ENCODE measurements around the gene TRPM3.
"Not testable (repeated sequence)": the region's sequence is repeated elsewhere in the genome, so short reads cannot be mapped to it uniquely, and the experiment has no call there.

Gene TRPM3

GRCh38 chr9:71010258-71010657 is 111.2 kb downstream of the TRPM3 start:
- DNase-seq (ENCODE audit: low read depth): no peak
- H3K4me3 ChIP-seq (ENCODE audit: low read depth, low read length): no peak overlapping the region

- no peak overlapping the region for H3K4me3 ChIP-seq (ENCODE audit: low read depth, low read length)
- no peak for DNase-seq (ENCODE audit: low read depth)
Observed at GRCh38 chr9:71005456-71005855, 116.0 kb downstream of the TRPM3 start.

- no peak for DNase-seq (ENCODE audit: low read depth)
- H3K4me3 ChIP-seq (ENCODE audit: low read depth, low read length): no peak overlapping the region
Observed at GRCh38 chr9:71004196-71004595, 117.2 kb downstream of the TRPM3 start.

- H3K4me3 ChIP-seq (ENCODE audit: low read depth, low read length): no peak overlapping the region
- no peak for DNase-seq (ENCODE audit: low read depth)
Observed at GRCh38 chr9:71003346-71003745, 118.1 kb downstream of the TRPM3 start.

GRCh38 chr9:71001780-71002386 is 119.5 kb downstream of the TRPM3 start:
- no peak overlapping the region for H3K4me3 ChIP-seq (ENCODE audit: low read depth, low read length)
- DNase-seq (ENCODE audit: low read depth): no peak

GRCh38 chr9:70998962-70999361 is 122.5 kb downstream of the TRPM3 start:
- DNase-seq (ENCODE audit: low read depth): peak; percentile 31
- H3K4me3 ChIP-seq (ENCODE audit: low read depth, low read length): no peak overlapping the region

GRCh38 chr9:70995511-70995910 is 125.9 kb downstream of the TRPM3 start:
- no peak for DNase-seq (ENCODE audit: low read depth)
- H3K4me3 ChIP-seq (ENCODE audit: low read depth, low read length): no peak overlapping the region

- no peak overlapping the region for H3K4me3 ChIP-seq (ENCODE audit: low read depth, low read length)
- DNase-seq (ENCODE audit: low read depth): no peak
Observed at GRCh38 chr9:70994582-70994981, 126.8 kb downstream of the TRPM3 start.

- H3K4me3 ChIP-seq (ENCODE audit: low read depth, low read length): no peak overlapping the region
- DNase-seq (ENCODE audit: low read depth): no peak
Observed at GRCh38 chr9:70988551-70988950, 132.9 kb downstream of the TRPM3 start.

GRCh38 chr9:70987986-70988385 is 133.4 kb downstream of the TRPM3 start:
- H3K4me3 ChIP-seq (ENCODE audit: low read depth, low read length): no peak overlapping the region
- peak; percentile 49 for DNase-seq (ENCODE audit: low read depth)

GRCh38 chr9:70986984-70987383 is 134.4 kb downstream of the TRPM3 start:
- no peak for DNase-seq (ENCODE audit: low read depth)
- H3K4me3 ChIP-seq (ENCODE audit: low read depth, low read length): no peak overlapping the region

GRCh38 chr9:70983723-70984295 is 137.6 kb downstream of the TRPM3 start:
- no peak overlapping the region for H3K4me3 ChIP-seq (ENCODE audit: low read depth, low read length)
- DNase-seq (ENCODE audit: low read depth): no peak

- DNase-seq (ENCODE audit: low read depth): no peak
- H3K4me3 ChIP-seq (ENCODE audit: low read depth, low read length): no peak overlapping the region
Observed at GRCh38 chr9:70981312-70981711, 140.1 kb downstream of the TRPM3 start.

- no peak for DNase-seq (ENCODE audit: low read depth)
- H3K4me3 ChIP-seq (ENCODE audit: low read depth, low read length): no peak overlapping the region
Observed at GRCh38 chr9:70979966-70980365, 141.5 kb downstream of the TRPM3 start.

GRCh38 chr9:70978085-70978484 is 143.3 kb downstream of the TRPM3 start:
- no peak overlapping the region for H3K4me3 ChIP-seq (ENCODE audit: low read depth, low read length)
- DNase-seq (ENCODE audit: low read depth): no peak

GRCh38 chr9:70975821-70976220 is 145.6 kb downstream of the TRPM3 start:
- DNase-seq (ENCODE audit: low read depth): no peak
- H3K4me3 ChIP-seq (ENCODE audit: low read depth, low read length): no peak overlapping the region

- DNase-seq (ENCODE audit: low read depth): no peak
- H3K4me3 ChIP-seq (ENCODE audit: low read depth, low read length): no peak overlapping the region
Observed at GRCh38 chr9:70971723-70972122, 149.7 kb downstream of the TRPM3 start.

GRCh38 chr9:70966380-70966779 is 155.0 kb downstream of the TRPM3 start:
- not testable (repeated sequence) for DNase-seq (ENCODE audit: low read depth); H3K4me3 ChIP-seq (ENCODE audit: low read depth, low read length)

GRCh38 chr9:70964861-70965260 is 156.6 kb downstream of the TRPM3 start:
- H3K4me3 ChIP-seq (ENCODE audit: low read depth, low read length): no peak overlapping the region
- DNase-seq (ENCODE audit: low read depth): no peak

- no peak for DNase-seq (ENCODE audit: low read depth)
- H3K4me3 ChIP-seq (ENCODE audit: low read depth, low read length): no peak overlapping the region
Observed at GRCh38 chr9:70963554-70963953, 157.9 kb downstream of the TRPM3 start.

- no peak overlapping the region for H3K4me3 ChIP-seq (ENCODE audit: low read depth, low read length)
- DNase-seq (ENCODE audit: low read depth): no peak
Observed at GRCh38 chr9:70962761-70963440, 158.5 kb downstream of the TRPM3 start.
